Endothelial cell (in vitro differentiated cells): ENCODE data around the gene INO80B. TPM values are rescaled to one million over a fixed set of nuclear protein-coding genes. Genes with fewer than 3 reads are reported as not detected.

Experiments
- DNase-seq: peaks from one replicate; pipeline ENCODE4 v3.0.0; 2021; ENCODE audit warnings: low spot score
- H3K27ac Mint-ChIP-seq: one replicate; pipeline ENCODE4 v1.8.0; 2021; ENCODE audit warnings: mixed read lengths, inconsistent platforms; ENCODE audit not compliant: unreplicated experiment
- H3K27me3 Mint-ChIP-seq: one replicate; pipeline ENCODE4 v1.8.0; 2021; ENCODE audit warnings: mild to moderate bottlenecking, moderate library complexity, mixed read lengths, inconsistent platforms; ENCODE audit not compliant: unreplicated experiment
- H3K36me3 Mint-ChIP-seq: one replicate; pipeline ENCODE4 v1.8.0; 2021; ENCODE audit warnings: mild to moderate bottlenecking, low read depth, mixed read lengths, inconsistent platforms; ENCODE audit not compliant: unreplicated experiment
- H3K4me1 Mint-ChIP-seq: one replicate; pipeline ENCODE4 v1.8.0; 2021; ENCODE audit warnings: mild to moderate bottlenecking, mixed read lengths, inconsistent platforms; ENCODE audit not compliant: unreplicated experiment
- H3K4me3 Mint-ChIP-seq: one replicate; pipeline ENCODE4 v1.8.0; 2021; ENCODE audit warnings: mild to moderate bottlenecking, mixed read lengths, inconsistent platforms; ENCODE audit not compliant: unreplicated experiment
- H3K9me3 Mint-ChIP-seq: one replicate; pipeline ENCODE4 v1.8.0; 2021; ENCODE audit warnings: mixed read lengths, inconsistent platforms; ENCODE audit not compliant: unreplicated experiment
- total RNA-seq: library from RNA; stranded (reverse); fragmentation: NEBNext Ultra II Directional; extraction: Animal tissue kit (Norgen Biotek cat#: 25700); gene quantifications from one replicate; pipeline ENCODE4 v1.2.1, GENCODE V29; 2021; ENCODE audit not compliant: unreplicated experiment
- TF ChIP-seq, protein P1 (sequence below): fragments of 200-600 bp; sonication (generic); IDR thresholded peaks from one replicate; pipeline ENCODE4 v1.5.0; 2021; ENCODE audit warnings: antibody characterized with exemption; ENCODE audit not compliant: unreplicated experiment

Gene INO80B
- total RNA-seq, 1 donor from 2014 or later: 22.1 TPM

- Mint-ChIP-seq H3K27ac (no peak overlapping the region), H3K36me3 (peaks cover 13% of the 10 kb centered on the region), H3K9me3 (no peaks in the 10 kb centered on the region), H3K4me3 (no peak overlapping the region), H3K4me1 (peaks cover 27% of the 10 kb centered on the region), H3K27me3 (peaks cover 34% of the 10 kb centered on the region)
- TF ChIP-seq, protein P1, sequence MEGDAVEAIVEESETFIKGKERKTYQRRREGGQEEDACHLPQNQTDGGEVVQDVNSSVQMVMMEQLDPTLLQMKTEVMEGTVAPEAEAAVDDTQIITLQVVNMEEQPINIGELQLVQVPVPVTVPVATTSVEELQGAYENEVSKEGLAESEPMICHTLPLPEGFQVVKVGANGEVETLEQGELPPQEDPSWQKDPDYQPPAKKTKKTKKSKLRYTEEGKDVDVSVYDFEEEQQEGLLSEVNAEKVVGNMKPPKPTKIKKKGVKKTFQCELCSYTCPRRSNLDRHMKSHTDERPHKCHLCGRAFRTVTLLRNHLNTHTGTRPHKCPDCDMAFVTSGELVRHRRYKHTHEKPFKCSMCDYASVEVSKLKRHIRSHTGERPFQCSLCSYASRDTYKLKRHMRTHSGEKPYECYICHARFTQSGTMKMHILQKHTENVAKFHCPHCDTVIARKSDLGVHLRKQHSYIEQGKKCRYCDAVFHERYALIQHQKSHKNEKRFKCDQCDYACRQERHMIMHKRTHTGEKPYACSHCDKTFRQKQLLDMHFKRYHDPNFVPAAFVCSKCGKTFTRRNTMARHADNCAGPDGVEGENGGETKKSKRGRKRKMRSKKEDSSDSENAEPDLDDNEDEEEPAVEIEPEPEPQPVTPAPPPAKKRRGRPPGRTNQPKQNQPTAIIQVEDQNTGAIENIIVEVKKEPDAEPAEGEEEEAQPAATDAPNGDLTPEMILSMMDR: no peak
- no peak for DNase-seq
Measured at GRCh38 chr2:74505448-74506246, 50.8 kb downstream of the INO80B start.

DNA sequence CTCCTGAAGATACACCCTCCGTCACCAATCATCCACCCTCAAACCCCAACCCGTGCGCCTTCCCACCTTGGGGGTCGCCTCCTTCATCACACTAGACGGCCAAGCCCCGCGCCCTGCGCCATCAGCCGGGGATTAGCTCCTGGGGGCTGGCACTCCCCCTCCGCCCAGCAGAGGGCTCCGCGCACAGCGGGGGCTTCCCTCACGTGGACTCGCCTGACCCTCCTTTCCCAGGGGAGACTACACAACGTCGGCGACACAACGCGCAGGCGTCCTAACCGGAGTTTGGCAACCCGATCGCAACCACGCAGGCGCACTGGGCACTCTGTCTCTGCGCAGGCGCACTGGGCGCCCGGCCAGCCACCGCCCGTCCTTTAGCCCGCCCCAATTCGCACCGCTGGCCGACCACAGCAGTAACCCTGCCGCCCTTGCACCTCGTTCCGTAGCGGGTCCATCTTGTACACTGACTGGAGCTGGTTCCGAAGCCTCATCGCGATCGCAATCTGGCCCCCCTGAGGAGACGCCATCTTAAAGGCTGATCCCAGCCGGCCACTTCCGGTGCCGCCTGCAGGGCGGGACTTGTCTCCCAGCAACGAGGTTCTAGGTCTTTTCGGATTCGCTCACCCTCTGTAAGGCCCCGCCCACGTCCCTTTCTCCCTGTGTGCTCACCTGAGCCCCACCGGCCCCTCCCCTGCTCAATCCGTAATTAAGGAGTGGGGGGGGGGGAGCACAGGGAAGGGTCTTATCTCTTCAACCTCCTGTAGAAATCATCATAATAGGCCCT, 52.4 kb downstream of the INO80B start, which contains the start of gene PCGF1:
Gene PCGF1 (minus strand): TSS at position 551 of the 781 bp plus-strand sequence. CDS start 27 bp downstream, at position 524.
- Mint-ChIP-seq H3K4me1 (peaks cover 27% of the 10 kb centered on the region), H3K27ac (peak within 1 kb of the TSS; percentile 100), H3K36me3 (peaks cover 13% of the 10 kb centered on the region), H3K27me3 (peaks cover 34% of the 10 kb centered on the region), H3K9me3 (no peaks in the 10 kb centered on the region), H3K4me3 (peak within 1 kb of the TSS; percentile 100)
- TF ChIP-seq, protein P1: peak; percentile 32
- peak; percentile 95 for DNase-seq

Other genes with a start within 250 kb of the INO80B start
- 4.2 TPM for gene SLC4A5, start 111.7 kb upstream of the INO80B start, total RNA-seq
- 244 TPM for gene DCTN1, start 74.8 kb upstream of the INO80B start, total RNA-seq
- 5.0 TPM for gene C2orf81, start 33.5 kb upstream of the INO80B start, total RNA-seq
- 34.1 TPM for gene WDR54, start 33.4 kb upstream of the INO80B start, total RNA-seq
- gene RTKN, start 13.2 kb upstream of the INO80B start, total RNA-seq: 65.4 TPM
- 76.8 TPM for gene WBP1, start 3.4 kb downstream of the INO80B start, total RNA-seq
- 52.4 TPM for gene MOGS, start 10.3 kb downstream of the INO80B start, total RNA-seq
- gene MRPL53, start 17.6 kb downstream of the INO80B start, total RNA-seq: 59.0 TPM
- 20.7 TPM for gene CCDC142, start 27.9 kb downstream of the INO80B start, total RNA-seq
- 16.8 TPM for gene TTC31, start 28.0 kb downstream of the INO80B start, total RNA-seq
- gene LBX2, start 44.5 kb downstream of the INO80B start, total RNA-seq: not detected
- 13.5 TPM for gene PCGF1, start 52.6 kb downstream of the INO80B start, total RNA-seq
- not detected for gene TLX2, start 59.4 kb downstream of the INO80B start, total RNA-seq
- 3.5 TPM for gene DQX1, start 71.1 kb downstream of the INO80B start, total RNA-seq
- gene AUP1, start 74.6 kb downstream of the INO80B start, total RNA-seq: 117 TPM
- gene HTRA2, start 74.8 kb downstream of the INO80B start, total RNA-seq: 44.3 TPM
- 10.0 TPM for gene LOXL3, start 98.9 kb downstream of the INO80B start, total RNA-seq
- gene DOK1, start 99.6 kb downstream of the INO80B start, total RNA-seq: 27.8 TPM
- 0.74 TPM for gene M1AP, start 193.2 kb downstream of the INO80B start, total RNA-seq
- 9.4 TPM for gene SEMA4F, start 199.2 kb downstream of the INO80B start, total RNA-seq